Measurements from ENCODE around the gene CFAP46. TPM values are rescaled to one million over a fixed set of nuclear protein-coding genes. Genes with fewer than 3 reads are reported as not detected.

CFAP46 gene
- total RNA-seq, 1 donor from 2014 or later: not detected

- Histone ChIP-seq H3K36me3 (no peaks in the 10 kb centered on the region), H3K27me3 (no peaks in the 10 kb centered on the region), H3K27ac (no peak overlapping the region), H3K4me3 (no peak overlapping the region), H3K4me1 (no peaks in the 10 kb centered on the region), H3K9me3 (peaks cover 0 to 1% of the 10 kb centered on the region in 2 donors)
- intact Hi-C loops (cut with DNase I): no loop called here
- DNase-seq (ENCODE audit: low spot score in 2 of 2): peak in 1 of 2 donors; percentile 21
- TF ChIP-seq, protein P1, sequence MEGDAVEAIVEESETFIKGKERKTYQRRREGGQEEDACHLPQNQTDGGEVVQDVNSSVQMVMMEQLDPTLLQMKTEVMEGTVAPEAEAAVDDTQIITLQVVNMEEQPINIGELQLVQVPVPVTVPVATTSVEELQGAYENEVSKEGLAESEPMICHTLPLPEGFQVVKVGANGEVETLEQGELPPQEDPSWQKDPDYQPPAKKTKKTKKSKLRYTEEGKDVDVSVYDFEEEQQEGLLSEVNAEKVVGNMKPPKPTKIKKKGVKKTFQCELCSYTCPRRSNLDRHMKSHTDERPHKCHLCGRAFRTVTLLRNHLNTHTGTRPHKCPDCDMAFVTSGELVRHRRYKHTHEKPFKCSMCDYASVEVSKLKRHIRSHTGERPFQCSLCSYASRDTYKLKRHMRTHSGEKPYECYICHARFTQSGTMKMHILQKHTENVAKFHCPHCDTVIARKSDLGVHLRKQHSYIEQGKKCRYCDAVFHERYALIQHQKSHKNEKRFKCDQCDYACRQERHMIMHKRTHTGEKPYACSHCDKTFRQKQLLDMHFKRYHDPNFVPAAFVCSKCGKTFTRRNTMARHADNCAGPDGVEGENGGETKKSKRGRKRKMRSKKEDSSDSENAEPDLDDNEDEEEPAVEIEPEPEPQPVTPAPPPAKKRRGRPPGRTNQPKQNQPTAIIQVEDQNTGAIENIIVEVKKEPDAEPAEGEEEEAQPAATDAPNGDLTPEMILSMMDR (IDR thresholded peaks at IDR 0.05): no peak
Observed at GRCh38 chr10:132848291-132848701, 94.1 kb downstream of the CFAP46 start.

GRCh38 chr10:132847856-132848255 lies 94.5 kb downstream of the CFAP46 start:
- intact Hi-C loops (cut with DNase I): no loop called here
- no peak for DNase-seq (ENCODE audit: low spot score in 2 of 2)
- Histone ChIP-seq H3K27me3 (no peaks in the 10 kb centered on the region), H3K27ac (no peak overlapping the region), H3K9me3 (peaks cover 2 to 4% of the 10 kb centered on the region in 2 donors), H3K36me3 (no peaks in the 10 kb centered on the region), H3K4me1 (no peaks in the 10 kb centered on the region), H3K4me3 (no peak overlapping the region)
- TF ChIP-seq, protein P1 (IDR thresholded peaks at IDR 0.05): no peak

DNA sequence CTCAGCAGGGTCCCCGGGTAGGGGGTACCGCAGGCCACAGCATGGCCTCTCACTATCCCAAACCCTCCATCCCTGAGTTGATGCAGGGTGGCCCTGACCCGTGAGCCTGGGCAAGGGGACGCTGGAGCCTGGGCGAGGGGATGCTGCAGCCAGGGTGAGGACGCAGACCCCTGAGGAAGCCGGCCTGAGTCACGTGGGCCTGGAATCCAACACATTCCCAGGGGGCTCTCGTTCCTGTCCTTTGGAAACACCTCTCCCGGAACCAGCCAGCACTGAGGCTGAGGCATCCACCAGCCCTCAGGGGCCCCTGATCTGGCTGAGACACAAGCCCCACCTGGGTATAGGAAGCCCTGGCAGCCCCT lies 95.0 kb downstream of the CFAP46 start:
- no peak overlapping the region for H3K4me3 ChIP-seq
- no peak overlapping the region for H3K27ac ChIP-seq
- peaks cover 6 to 9% of the 10 kb centered on the region in 2 donors for H3K9me3 ChIP-seq
- no peaks in the 10 kb centered on the region for H3K27me3 ChIP-seq
- TF ChIP-seq, protein P1 (IDR thresholded peaks at IDR 0.05): no peak
- no peaks in the 10 kb centered on the region for H3K4me1 ChIP-seq
- intact Hi-C loops (cut with DNase I): no loop called here
- peak in 1 of 2 donors; percentile 45 for DNase-seq (ENCODE audit: low spot score in 2 of 2)
- H3K36me3 ChIP-seq: no peaks in the 10 kb centered on the region

GRCh38 chr10:132846631-132847415 lies 95.5 kb downstream of the CFAP46 start:
- intact Hi-C loops (cut with DNase I): no loop called here
- peak in 1 of 2 donors; percentile 49 for DNase-seq (ENCODE audit: low spot score in 2 of 2)
- Histone ChIP-seq H3K9me3 (peaks cover 9 to 15% of the 10 kb centered on the region in 2 donors), H3K36me3 (no peaks in the 10 kb centered on the region), H3K27me3 (no peaks in the 10 kb centered on the region), H3K4me3 (no peak overlapping the region), H3K4me1 (no peaks in the 10 kb centered on the region), H3K27ac (no peak overlapping the region)
- TF ChIP-seq, protein P1 (IDR thresholded peaks at IDR 0.05): no peak

DNA sequence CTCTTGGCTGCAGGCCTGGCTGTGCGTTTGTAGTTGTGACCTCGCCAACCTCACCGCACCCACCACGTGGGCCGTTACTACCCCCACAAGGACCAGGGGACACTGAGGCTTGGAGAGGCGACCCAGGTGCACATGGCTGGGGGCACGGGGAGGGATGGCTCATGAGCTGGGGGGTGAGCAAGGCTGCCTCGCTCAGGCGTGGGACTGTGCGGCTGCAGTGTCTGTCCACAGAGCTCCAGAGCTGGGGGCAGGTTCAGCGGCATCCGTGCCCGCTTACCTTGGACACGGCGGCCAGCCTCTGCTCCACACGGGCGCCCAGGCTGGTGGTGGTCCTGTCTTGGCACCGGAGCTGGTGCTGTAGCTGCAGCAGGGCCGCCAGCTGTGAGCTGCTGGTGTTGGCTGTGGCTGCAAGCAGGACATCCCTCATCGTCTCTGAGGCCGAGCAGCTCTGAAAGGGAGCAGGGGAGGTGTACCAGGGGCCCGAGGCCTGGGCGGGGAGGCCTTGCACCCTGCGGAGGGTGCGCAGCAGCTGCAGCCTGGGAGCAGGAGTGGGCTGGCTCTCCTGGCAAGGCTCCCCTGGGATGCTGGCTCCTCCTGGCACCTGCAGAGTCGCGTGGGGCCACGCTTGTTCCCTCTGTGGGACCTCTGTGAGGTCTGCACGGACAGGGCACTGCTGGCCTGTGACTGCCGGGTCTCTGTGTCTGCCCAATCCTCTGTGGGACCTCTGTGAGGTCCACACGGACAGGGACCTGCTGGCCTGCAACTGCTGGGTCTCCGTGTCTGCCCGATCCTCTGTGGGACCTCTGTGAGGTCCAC lies 96.4 kb downstream of the CFAP46 start:
- TF ChIP-seq, protein P1 (IDR thresholded peaks at IDR 0.05): no peak

More for the DNA sequence above, 96.4 kb downstream of the CFAP46 start:
- H3K27ac ChIP-seq: no peak overlapping the region
- H3K4me1 ChIP-seq: no peaks in the 10 kb centered on the region
- H3K27me3 ChIP-seq: no peaks in the 10 kb centered on the region
- intact Hi-C loops (cut with DNase I): no loop called here
- H3K36me3 ChIP-seq: no peaks in the 10 kb centered on the region
- DNase-seq (ENCODE audit: low spot score in 2 of 2): peak in 1 of 2 donors; percentile 58
- peaks cover 16 to 19% of the 10 kb centered on the region in 2 donors for H3K9me3 ChIP-seq
- H3K4me3 ChIP-seq: no peak overlapping the region
